Activated CD8-positive, alpha-beta memory T cell treated with anti-CD3 and anti-CD28 coated beads, Interleukin-2, amount 50 U/mL, for 24 hours (primary cell): ENCODE measurements around the gene ISM2.
"Not testable (repeated sequence)": the region's sequence is repeated elsewhere in the genome, so short reads cannot be mapped to it uniquely, and the experiment has no call there.

ENCODE experiments used
- DNase-seq: peaks from one replicate; pipeline ENCODE4 v3.0.0-alpha.2; 2020; ENCODE audit errors: extremely low read depth

ISM2 gene

DNA sequence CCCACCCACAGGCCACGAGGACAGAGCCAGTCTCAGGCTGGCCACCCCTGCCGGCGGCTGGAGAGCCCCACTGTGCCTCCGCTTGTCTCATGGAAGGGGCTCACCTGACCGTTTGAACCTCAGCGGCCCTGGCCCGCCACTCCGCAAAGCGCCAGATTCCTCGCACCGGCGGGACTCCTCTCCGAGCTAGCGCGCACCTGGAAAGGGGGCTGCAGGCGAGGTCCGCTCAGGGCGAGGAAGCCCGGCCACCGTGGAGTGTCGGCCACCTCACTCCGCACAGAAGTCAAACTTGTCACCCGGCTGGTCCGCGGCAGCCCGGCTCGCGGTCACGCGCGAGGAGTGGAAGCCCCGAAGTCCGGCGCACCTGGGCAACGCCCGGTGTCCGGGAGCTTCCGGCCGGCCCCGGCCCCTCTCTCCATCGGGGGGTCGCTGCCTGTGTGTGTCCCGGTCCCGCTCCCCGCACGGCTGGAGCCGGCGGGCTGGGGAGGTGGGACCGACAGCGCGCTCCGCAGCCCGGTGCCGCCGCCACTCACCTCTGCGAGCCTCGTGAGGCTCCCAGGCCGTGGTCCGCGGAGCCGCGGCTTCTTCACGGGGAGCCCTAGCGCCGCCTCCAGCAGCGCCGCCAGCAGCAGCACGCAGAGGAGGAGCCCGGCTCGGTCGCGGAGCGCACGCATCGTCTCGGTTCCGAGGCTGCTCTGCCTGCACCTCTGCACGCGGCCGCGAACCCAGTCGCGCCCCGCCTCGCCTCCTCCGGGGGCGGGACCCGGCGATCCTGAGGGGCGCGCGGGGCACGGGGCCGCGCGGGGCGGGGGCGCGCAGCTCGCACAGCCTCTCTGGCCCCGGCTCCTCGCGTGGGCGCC, at the start of gene ISM2:
ISM2 (minus strand) TSS at position 697 of the 860 bp plus-strand sequence; CDS start at position 674, 23 bp downstream.
- no peak for DNase-seq

DNA sequence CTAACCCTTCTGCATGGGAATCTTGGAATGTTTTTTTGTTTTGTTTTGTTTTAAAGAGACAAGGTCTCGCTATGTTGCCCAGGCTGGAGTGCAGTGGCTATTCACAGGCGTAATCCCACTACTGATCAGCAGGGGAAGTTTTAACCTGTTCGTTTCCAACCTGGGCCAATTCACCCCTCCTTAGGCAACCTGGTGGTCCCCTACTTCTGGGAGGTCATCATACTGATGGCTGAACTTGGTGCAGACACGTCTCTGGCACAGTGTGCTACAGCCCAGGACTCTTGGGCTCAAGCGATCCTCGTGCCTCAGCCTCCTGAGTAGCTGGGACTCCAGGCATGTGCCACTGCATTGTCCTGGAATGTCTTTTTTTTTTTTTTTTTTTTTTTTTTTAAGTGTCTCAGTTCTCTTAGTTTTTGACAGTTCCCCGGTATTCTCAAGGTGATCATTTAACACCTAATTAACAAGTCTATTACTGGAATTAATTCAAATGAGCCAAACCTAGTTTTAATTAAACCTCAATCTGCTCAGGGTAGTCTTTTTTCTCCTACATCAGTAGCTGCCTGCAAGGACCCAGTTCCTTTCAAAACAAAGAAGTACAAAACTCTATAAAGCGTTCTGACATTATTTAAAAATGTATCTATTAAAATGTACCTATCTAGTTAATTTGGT, 49.0 kb upstream of the ISM2 start:
- no peak for DNase-seq

DNA sequence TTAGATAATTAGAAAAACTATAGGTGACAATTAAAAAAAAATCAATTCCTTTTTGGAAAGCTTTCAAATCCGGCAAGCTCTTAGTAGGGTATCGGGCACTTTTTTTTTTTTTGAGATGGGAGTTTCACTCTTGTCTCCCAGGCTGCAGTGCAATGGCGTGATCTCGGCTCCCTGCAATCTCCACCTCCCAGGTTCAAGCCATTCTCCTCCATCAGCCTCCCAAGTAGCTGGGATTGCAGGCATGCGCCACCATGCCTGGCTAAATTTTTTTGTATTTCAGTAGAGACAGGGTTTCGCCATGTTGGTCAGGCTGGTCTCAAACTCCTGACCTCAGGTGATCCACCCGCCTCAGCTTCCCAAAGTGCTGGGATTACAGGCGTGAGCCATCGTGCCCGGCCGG, 46.6 kb upstream of the ISM2 start:
- DNase-seq = not testable (repeated sequence)

DNA sequence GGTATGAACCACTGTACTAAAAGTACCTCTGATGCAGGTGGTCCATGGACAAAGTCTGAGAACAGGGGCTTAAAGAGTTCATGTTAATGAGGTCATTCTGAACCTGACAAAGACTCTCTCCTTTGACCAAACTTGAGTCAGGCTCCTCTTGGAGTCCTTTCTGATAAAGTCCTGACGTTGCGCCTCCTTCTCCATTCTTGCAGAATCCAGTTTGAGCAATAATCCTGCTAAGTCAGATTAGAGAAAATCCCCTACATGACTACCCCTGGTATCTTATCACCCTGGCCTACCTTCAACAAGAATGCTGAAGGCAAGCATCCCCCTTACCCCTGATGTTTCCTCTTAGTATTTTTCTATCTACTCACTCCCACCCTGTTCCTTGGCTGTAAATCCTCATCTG, 46.0 kb upstream of the ISM2 start:
- DNase-seq = no peak

DNA sequence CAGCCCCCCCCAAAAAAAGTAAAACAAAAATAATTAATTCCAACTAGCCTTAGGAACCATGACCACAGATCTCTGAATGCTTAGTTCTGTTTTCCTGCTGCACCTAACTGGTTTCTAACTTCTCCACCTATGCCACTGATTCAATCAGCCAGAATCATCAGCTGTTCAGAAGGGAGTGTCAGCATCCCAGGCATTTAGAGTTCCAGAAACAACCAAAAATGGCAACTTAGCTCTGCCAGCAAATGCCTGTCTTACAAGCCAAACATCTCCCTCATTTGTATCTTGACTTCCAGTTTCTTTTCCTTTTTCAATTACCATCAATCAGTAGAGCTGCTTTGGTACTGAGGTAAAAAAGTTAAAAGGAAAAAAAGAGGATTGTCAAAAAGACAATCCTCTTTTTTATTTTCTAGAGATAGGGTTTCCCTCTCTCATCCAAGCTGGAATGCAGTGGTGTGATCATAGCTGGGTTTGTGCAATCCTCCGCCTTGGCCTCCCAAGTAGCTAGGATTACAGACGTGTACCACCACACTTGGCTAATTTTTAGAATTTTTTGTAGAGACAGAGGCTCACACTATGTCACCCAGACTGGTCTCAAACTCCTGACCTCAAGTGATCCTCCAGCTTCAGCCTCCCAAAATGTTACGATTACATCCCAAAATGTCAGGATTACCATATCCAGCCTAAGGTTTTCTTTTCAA, 45.2 kb upstream of the ISM2 start:
- no peak for DNase-seq

DNA sequence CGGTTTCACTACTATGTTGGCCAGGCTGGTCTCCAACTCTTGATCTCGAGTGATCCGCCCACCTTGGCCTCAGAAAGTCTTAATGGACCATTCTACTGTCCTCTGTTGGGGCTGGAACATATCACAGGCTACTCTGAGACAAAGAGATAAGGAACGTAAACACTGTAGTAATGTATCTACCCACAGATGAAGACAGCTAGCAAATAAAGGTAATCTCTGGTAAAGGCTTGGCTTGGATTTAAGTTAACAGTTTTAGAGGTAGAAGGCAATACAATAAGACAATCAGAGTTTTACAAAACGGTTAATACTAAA, 44.6 kb upstream of the ISM2 start:
- no peak for DNase-seq

DNA sequence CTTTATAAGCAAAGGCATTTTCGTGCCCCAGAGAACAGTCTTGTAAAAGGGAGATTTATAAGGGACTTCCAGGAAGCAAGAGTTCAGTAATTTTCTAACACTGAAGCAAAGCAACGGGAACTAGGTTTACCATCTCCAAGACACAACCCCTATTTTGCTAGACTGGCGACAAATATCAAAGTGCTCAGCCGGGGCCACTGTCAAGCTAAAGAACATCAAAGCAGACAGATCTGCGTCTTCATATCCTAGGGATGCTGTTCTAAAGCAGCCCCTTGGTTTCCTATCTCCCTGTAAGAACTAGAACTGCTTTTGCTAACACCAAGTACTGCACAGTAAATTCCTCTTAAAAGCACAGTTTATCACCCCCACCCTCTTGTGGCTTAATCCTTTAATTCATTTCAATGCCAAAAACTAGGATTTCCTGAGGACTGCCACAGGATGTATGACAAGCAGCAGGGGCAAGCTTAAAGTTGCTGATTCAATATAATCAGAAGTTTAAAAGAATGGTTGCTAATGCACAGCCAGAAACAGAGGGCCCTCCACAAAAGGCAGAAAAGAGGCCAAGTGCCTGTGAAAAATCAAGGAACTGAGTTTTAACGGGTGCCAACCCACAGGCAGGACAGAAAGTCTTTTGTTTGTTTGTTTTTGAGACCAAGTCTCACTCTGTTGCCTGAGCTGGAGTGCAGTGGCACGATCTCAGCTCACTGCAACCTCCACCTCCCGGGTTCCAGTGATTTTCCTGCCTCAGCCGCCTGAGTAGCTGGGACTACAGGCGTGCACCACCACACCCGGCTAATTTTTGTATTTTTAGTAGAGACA, 44.0 kb upstream of the ISM2 start:
- no peak for DNase-seq

DNA sequence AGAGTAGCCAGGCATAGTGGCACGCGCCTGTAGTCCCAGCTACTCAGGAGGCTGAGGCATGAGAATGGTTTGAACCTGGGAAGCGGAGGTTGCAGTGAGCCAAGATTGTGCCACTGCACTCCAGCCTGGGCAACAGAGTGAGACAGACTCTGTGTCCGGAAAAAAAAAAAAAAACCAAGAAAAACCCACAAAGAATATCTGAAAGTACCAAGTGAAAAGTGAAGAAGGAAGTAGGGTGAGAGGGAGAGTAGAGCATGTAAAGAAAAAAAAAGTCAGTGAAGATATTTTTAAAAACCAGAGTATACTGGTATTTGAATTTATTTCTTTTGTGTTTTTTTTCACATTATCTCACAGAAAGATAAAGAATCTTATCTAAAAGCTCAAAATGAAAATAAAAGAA, 43.3 kb upstream of the ISM2 start:
- no peak for DNase-seq

DNA sequence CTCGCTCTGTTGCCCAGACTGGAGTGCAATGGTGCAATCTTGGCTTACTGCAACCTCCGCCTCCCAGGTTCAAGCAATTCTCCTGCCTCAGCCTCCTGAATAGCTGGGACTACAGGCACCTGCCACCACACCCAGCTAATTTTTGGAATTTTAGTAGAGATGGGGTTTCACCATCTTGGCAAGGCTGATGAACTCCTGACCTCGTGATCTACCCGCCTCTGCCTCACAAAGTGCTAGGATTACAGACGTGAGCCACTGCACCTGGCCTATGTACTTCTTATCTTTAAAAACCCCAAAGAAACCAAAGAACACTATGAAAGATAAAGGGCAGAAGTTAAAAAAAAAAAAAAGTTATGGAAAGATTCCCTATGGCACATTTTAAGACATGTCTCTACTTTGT, 38.3 kb upstream of the ISM2 start:
- not testable (repeated sequence) for DNase-seq

DNA sequence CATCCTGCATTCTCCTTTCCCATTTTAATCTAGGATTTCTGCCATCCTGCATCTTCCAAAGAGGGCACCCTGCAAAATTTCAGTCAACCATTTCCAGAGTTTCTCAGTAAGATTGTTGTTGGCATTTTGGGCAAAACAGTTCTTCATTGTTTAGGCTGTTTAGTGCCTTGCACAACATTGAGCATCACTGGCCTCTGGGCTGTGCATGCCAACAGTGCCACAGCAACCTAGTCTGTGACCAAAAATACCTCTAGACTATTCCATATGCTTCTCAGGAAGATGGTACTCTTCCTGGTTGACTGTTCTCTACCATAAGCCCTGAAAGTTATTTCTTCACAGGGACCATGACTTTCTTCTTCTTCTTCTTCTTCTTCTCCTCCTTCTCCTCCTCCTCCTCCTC, 32.5 kb upstream of the ISM2 start:
- DNase-seq = no peak

DNA sequence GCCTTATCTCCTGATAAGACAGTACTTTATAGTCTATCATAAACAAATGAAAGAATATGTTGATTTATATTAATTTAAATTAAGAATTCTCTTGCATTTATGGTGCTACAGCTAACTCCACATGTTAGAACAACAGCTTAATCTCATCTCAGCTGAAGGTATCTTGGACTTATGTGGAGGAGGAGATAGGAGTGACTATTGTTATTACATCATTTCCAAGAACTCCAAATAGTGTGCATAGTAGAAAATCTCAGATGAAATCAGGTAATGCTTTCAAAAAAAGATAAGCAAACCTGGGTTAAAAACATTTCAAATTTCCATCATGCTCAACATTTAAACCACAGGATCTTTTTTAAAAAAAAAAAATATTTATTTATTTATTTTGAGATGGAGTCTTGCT, 31.3 kb upstream of the ISM2 start:
- DNase-seq = no peak

DNA sequence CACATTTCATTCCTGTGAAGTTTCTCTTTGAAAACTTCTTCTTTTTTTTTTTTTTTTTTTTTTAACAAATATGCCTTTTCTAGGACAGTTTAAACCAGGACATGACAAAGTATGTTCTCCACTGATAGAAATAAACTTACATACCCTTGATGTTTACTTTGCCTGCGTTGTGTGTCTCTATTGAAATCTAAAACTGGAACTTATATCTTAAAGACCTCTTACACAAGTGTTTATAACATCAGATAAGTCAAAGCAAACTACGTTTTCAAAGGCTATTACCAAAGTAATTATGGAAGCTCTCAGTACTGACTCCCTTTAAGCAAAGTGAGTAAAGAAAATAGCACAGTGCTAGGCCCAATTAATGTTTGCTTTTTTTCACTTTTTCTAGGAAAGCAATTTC, 30.6 kb upstream of the ISM2 start:
- DNase-seq = no peak

DNA sequence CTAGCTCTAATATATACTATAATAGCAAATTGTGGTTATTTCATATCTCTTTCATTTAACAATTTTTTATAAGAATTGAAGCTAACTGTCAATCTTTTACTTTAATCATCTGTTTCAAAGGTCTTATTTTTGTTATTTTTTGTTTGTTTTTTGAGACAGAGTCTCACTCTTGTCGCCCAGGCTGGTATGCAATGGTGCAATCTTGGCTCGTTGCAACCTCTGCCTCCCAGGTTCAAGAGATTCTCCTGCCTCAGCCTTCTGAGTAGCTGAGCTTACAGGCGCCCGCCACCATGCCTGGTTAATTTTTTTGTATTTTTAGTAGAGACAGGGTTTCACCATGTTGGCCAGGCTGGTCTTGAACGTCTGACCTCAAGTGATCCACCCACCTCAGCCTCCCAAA, 30.1 kb upstream of the ISM2 start:
- not testable (repeated sequence) for DNase-seq

DNA sequence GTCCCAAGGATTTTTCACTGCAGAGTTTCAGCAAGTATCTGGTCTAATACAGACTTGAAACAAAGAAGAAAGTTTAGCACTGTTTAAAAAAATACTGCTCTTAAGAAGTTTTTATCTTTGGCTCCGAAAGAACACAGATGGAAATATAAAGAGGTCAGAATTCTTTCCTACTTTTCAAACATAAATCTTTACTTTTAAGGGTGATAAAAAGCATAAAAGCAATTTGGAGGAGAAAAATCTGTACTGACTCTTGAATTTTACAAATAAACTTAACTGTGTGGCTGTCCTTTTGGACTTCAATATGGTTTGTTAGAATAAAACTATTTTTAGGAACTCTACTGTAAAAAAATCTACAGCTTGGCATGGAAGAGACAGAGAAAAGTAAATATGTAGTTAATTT, 27.6 kb upstream of the ISM2 start:
- DNase-seq = no peak

DNA sequence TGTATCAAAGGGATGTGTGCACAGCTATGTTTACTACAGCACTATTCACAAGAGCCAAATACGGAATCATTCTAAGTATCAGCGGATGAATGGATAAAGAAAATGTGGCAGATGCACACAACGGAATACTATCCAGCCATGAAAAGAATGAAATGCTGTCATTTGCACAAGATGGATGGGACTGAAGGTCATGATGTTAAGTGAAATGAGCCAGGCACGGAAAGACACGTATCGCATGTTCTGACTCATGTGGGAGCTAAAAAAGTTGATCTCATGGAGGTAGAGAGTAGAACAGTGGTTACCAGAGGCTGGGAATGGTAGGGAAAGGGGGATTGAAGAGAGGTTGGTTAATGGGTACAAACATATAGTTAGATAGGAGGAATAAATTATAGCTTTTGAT, 25.9 kb upstream of the ISM2 start:
- DNase-seq = no peak

DNA sequence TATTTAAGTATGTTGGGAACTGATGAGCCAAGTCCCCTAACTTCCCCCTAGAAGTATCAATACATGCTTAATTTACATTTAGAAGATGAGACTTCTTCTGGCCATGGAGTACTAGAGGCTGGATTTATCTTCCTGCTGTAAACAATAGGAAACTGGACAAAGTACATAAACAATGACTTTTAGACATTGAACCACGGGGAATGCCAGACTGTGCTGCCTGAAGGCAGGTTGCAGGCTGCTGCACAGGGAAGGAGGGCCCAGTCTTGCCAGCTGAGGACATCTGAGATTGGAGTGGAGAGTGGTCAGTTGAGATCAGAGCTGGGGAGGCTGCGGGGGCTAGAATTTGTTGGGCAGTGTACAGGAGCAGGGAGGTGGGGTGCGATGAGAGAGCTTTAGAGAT, 24.5 kb upstream of the ISM2 start:
- DNase-seq = no peak

DNA sequence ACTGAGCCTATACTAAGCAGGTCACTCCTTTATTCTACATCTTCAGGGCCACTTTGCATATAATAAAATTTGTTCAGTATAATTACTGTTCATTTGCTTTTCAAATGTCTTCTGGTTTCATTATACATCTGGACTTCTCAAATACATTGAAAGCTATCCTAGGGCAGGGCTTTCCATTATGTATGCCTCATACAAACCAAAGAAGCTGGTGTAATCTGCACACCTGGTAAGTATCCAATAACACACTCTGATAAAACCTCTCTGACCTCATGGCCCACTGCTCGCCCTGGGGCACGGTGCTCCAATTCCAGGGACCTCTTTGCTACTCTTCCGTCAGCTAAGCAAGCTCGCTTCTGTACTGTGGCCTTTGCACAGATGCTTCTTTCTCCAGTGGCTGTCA, 21.9 kb upstream of the ISM2 start:
- DNase-seq = no peak

DNA sequence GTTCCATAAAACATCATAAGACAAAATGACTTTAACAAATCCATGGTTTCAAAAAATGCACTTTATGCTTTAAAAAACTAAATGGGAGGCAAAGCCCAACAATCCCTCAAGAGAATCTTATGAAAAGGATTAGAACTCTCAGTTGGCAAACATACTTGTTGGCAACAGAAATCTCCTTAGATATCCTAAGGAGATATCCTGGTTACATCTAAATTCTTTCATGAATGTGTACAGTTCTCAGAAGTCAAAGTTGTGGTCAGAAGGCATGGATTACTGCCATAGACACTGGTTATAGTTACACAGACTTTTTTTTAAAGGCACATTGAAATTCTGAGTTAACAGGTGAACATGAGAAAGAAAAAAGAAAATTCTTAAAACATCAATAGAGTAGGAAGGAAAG, 17.5 kb upstream of the ISM2 start:
- DNase-seq = no peak

DNA sequence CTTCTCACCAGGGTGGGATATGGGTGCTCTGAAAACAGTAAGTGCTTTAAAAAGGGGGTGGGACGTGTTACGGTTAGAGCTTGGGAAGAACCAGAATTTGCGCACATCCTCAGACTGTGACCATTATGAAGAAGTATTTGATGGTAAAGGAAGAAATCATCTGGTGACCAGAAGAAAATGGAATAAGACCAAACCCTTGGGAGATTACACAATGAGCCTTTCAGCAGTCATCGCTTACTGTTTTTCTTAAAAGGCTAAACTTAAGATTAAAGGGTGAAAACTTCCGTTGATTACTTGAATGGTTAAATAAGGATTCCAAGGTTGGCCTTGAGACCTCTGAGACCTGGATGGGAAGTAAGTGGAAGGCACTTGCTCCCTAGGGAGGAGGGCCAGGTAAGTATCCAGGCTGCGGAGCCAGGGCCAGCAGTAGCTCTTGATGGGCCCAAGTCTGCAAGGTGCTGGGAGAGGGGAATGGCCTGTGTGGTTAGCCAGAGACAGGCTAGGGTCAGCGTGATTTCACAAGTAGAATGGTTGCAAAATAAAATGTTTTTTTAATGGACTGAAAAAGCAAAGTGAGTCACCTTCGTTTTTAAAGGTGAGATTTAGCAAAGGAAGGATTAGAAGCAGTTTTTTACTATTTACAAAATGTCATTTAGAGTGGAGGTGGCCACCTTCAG, 13.0 kb upstream of the ISM2 start:
- no peak for DNase-seq

DNA sequence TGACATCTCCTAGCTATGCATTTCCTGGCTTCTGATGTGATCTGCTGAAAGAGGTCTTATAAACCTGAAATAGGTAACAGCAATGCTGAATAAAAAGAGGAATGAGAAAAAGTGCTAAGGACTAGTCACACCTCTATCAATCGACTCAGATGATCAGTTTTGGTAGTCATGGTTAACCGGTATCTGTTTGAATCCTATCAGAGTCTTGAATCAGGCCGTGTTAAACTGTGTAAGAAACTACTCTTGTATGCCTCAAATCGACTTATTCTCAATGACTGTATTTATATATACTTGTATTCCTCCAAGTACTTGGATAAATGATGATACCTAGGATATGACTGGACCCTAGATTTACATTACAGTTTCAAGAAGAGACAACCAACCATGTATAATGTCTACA, 10.8 kb upstream of the ISM2 start:
- DNase-seq = no peak

DNA sequence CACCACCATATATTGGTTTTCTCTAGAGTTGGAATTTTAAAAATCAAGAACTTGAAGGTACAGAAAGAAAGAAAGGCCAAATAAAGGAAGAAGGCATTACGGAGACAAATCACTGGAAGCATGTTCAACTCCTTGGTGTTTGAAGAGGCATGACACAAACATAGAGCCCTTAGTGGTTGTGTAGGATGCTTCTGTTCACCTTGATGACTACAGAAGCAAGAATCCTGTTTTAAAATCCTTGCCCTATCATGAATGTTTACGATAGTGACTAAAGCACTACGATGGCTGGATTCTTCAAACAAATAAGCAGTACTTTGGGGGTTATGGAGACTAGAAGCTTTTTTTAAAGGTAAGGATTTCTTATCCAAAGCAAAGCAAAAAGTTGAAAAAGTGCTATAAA, 10.3 kb upstream of the ISM2 start:
- no peak for DNase-seq

DNA sequence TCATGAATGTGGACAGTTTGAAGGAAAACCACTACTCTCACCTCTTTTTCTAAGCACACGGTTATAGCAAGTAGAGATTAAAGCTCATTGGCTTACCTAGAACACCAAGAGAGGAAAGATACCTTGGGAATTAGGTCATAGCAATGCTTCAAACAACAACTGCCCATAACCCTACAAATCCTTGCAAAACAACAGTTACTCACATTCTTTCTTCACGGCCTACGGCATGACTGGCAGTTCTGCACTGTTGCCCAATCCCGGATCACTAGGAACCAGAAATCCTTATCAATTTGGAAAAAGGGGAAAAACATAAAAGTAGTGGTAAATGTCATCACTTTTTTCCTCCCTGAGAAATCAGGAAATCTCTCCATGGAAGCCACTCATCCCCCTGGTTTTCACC, 9.6 kb upstream of the ISM2 start:
- DNase-seq = no peak
